Muscle layer of duodenum (tissue), 2 donors: ENCODE measurements around the gene STRADB.
"Not testable (repeated sequence)": the region's sequence is repeated elsewhere in the genome, so short reads cannot be mapped to it uniquely, and the experiment has no call there.

Experiments used
- H3K27ac ChIP-seq: one replicate; pipeline ENCODE4 v1.7.0; 2013; ENCODE audit warnings: mild to moderate bottlenecking, low read length
- H3K27me3 ChIP-seq: one replicate; pipeline ENCODE4 v1.7.0; 2013; ENCODE audit warnings: low read depth, mild to moderate bottlenecking, control low read depth, low read length
- H3K36me3 ChIP-seq, 2 donors: one replicate each; pipeline ENCODE4 v1.7.0; 2013; ENCODE audit warnings: low read length in 2 of 2, control low read depth in 1 of 2, mild to moderate bottlenecking in 1 of 2; ENCODE audit not compliant: insufficient read depth in 2 of 2, control insufficient read depth in 1 of 2
- H3K4me1 ChIP-seq, 2 donors: one replicate each; pipeline ENCODE4 v1.7.0; 2013; ENCODE audit warnings: low read length in 2 of 2, mild to moderate bottlenecking in 2 of 2, control low read depth in 1 of 2, moderate library complexity in 1 of 2; ENCODE audit not compliant: insufficient read depth in 2 of 2, control insufficient read depth in 1 of 2
- H3K4me3 ChIP-seq, 2 donors: one replicate each; pipeline ENCODE4 v1.7.0; 2013; ENCODE audit warnings: low read length in 2 of 2, low read depth in 1 of 2, mild to moderate bottlenecking in 1 of 2
- H3K9me3 ChIP-seq, 2 donors: one replicate each; pipeline ENCODE4 v1.7.0; 2013; ENCODE audit warnings: low read length in 2 of 2, control low read depth in 1 of 2, mild to moderate bottlenecking in 1 of 2; ENCODE audit not compliant: control insufficient read depth in 1 of 2
- donor health status: healthy.

STRADB gene

DNA sequence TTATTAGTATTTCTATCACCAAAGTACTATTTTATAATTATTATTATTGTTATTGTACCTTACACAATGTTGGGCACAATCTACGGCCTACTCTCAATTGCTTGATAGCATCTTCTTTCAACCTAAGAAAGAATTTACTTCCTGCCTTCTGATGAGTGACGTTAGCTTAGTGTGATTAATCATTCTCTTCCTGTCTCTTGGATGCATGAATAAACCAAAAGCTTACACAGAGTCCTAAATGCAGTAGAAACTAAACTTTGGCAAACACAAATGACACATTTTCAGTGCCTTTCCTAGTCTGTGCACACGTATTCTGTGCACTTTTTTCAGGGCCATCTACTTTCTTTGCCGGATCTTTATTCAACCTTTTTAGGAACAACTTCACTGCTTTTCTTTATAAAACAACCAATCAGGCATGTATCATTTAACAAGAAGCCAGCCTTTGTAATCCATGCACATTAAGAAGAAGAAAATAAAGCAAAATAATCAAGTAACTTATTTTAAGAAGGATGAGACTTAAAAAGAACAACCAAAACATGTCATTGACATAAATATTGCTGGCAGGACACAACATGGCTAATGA lies 19.4 kb upstream of the STRADB start:
- H3K36me3 ChIP-seq = no peaks in the 10 kb centered on the region
- H3K9me3 ChIP-seq = no peaks in the 10 kb centered on the region
- H3K27me3 ChIP-seq = no peaks in the 10 kb centered on the region
- H3K4me3 ChIP-seq = no peak overlapping the region
- peak overlapping the region; percentile 61 for H3K27ac ChIP-seq
- peaks cover 10 to 18% of the 10 kb centered on the region in 2 donors for H3K4me1 ChIP-seq

DNA sequence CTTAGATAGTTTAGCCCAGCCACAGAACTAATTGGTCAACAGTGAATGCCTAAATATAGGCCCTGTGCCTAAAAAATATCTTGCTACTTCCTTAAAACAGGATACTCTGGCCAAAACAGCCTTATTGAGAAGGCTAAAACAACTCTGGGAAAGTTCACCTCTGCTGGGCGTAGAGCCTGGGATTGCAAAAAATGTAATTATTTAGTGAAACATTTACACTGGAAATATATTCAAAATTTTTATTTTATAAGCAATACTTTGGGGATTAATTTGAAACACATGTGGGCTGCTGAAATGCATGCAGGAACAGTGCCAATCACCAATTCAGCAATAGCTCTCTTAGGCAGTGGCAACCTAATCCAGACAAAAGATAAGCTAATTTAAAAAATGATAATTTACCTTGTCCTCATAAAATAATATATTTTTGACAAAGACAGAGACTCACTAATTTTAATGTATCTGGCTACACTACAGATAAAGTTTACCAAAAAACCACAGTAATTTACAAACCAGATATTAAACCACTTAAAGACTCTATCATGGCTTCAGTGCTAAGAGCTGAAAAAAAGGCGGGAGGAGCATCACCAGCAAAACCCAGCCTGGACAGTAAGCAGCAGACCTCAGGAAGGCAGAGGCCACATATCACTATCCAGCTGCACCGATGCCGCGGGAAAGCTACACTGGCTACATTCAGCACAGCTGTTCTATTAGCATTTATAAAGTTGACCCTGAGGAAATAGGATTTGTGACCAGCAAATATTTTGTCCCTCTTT lies 18.7 kb upstream of the STRADB start:
- no peaks in the 10 kb centered on the region for H3K27me3 ChIP-seq
- H3K27ac ChIP-seq = peak overlapping the region; percentile 61
- H3K9me3 ChIP-seq = no peaks in the 10 kb centered on the region
- H3K4me1 ChIP-seq = peaks cover 10 to 18% of the 10 kb centered on the region in 2 donors
- no peaks in the 10 kb centered on the region for H3K36me3 ChIP-seq
- H3K4me3 ChIP-seq = no peak overlapping the region

DNA sequence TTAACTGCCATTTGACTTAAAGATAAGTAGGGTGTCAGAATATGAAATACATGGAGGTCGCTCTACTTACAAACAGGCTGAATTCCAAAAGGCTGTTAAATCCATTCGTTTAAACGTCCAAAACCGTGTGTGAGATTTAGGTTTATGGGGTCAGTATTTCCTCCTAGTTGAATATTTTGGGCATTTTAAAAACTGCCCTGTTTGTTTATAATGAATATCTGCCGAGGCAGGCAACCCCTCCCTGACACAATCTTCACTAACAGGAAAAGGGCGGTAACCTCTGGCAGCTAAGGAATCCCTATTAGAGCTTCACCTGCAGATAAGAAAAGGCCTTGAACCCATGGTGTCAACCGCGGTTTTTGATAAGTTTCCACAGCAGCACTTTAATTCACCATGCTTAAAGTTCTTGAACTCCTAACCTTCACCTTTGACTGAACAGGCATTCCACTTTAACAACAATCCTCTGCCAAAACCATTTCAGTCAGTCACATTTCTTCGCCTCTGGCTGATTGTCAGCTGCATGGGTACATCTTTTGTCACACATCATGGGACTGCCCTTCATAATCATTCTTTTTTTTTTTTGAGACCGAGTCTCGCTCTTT lies 18.0 kb upstream of the STRADB start:
- Histone ChIP-seq H3K4me1 (peaks cover 10 to 18% of the 10 kb centered on the region in 2 donors), H3K9me3 (no peaks in the 10 kb centered on the region), H3K27me3 (no peaks in the 10 kb centered on the region), H3K4me3 (no peak overlapping the region), H3K27ac (no peak overlapping the region), H3K36me3 (no peaks in the 10 kb centered on the region)

DNA sequence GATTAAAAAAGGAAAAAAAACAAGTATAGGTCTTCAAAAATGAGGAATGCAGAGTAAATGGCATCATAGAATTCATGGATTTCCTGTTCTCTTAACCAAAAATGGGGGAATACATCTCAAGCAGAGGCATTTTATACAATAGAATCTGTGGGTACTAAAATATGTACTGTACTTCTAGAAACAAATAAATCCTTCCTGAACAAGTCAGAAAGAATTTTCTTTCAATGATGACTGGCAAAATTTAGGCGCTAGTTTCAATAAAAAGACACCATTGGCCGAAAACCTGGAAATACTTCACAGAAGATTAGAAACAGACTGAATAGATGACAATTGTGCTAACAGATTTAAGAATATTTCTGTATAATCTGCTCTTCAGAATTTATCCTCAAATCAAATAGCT lies 15.4 kb upstream of the STRADB start:
- Histone ChIP-seq H3K4me1 (peaks cover 10 to 18% of the 10 kb centered on the region in 2 donors), H3K36me3 (no peaks in the 10 kb centered on the region), H3K9me3 (no peaks in the 10 kb centered on the region), H3K27me3 (no peaks in the 10 kb centered on the region), H3K4me3 (no peak overlapping the region), H3K27ac (no peak overlapping the region)

DNA sequence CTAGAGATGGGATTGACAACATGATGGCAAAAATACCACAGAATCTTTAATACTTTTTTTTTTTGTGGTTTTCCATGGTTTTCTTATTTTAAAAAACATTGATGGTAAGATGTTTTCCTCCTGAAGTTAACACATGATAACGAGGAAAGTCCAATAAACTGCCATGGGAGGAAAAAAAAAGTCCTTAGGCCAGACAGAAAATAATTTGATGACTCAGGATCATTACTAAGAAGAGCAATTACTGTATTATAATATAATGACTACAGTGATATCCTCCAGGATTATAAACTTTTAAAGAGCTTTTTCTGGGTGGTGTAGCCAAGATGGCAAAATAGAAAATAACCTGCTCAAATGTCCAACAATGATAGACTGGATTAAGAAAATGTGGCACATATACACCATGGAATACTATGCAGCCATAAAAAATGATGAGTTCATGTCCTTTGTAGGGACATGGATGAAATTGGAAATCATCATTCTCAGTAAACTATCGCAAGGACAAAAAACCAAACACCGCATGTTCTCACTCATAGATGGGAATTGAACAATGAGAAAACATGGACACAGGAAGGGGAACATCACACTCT lies 12.1 kb upstream of the STRADB start:
- not testable (repeated sequence) for H3K4me1 ChIP-seq, H3K27me3 ChIP-seq, H3K27ac ChIP-seq, H3K36me3 ChIP-seq, H3K9me3 ChIP-seq, H3K4me3 ChIP-seq

DNA sequence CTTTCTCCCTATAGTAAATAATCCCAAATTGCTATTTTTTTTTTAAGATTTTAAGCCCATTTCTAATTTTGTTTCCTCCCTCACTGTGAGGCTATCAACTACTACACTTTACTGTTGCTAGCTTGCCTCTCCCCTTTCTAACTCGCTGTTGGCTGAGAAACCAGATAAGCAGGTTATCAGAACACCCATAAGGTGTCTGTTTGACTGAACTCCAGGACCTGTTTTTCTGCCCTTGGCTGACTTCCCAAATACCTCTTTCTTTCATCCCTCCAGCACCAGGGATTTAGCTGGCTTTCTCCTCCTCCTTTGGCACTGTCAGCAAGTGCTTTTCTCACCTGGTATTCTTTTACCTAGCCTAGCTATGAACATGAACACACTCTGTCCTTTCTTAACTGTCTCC lies 11.4 kb upstream of the STRADB start:
- Histone ChIP-seq H3K36me3 (no peaks in the 10 kb centered on the region), H3K27me3 (no peaks in the 10 kb centered on the region), H3K9me3 (no peaks in the 10 kb centered on the region), H3K4me1 (peaks cover 0 to 5% of the 10 kb centered on the region in 2 donors), H3K4me3 (no peak overlapping the region), H3K27ac (no peak overlapping the region)

DNA sequence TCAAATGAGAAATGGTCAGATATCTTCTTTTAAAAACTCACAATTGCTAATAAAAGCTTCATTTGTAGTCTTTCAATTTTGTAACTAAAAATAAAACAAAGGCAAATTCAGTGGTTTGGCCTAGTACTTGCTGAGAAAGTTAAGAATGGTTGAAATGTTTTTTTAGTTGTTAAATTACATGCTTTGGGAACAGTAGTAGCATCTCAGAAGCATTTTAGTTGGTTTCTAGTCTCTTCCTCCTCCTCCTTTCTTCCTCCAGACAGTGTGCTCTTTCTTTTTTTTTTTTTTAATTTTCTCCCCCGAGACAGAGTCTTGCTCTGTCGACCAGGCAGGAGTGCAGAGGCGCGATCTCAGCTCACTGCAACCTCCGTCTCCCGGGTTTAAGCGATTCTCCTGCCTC lies 10.1 kb upstream of the STRADB start:
- Histone ChIP-seq H3K4me1 (peaks cover 0 to 15% of the 10 kb centered on the region in 2 donors), H3K27ac (no peak overlapping the region)

DNA sequence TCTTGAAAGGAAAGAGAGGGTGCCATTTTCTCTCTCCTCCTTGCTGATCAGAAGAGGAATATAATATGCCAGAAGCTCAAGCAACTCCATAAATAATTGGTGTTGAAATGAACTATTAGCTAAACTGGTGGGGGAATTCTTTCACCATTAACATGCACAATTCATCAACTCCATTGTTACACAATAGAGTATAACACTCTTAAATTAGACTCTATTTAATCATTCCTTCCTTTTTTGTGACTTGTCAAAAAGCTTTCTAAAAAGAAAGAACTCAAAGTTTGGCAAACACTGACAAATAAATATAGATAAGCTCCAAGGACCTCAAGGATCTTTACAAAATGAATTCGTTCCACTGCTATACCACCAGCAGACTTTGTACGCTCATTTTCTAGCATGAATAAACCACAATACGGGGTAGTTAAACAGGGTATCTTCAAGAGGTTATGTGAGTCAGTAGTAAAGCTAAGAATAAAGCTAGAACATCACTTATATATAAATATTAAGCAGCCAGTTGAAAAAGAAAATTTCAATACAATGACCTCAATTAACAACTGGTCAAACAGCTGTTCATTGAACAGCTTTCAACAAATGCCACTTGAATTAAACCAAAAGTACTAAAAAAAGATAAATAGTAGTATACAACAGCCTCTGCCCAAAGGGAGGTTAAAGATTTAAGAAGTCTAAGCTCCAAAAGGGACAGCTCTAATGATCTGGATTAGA lies 6.6 kb upstream of the STRADB start:
- Histone ChIP-seq H3K4me3 (no peak overlapping the region), H3K36me3 (no peaks in the 10 kb centered on the region), H3K27me3 (no peaks in the 10 kb centered on the region), H3K9me3 (no peaks in the 10 kb centered on the region), H3K4me1 (peaks cover 0 to 25% of the 10 kb centered on the region in 2 donors), H3K27ac (no peak overlapping the region)

More for the DNA sequence above, 10.1 kb upstream of the STRADB start:
- Histone ChIP-seq H3K9me3 (no peaks in the 10 kb centered on the region), H3K4me3 (no peak overlapping the region), H3K27me3 (no peaks in the 10 kb centered on the region), H3K36me3 (no peaks in the 10 kb centered on the region)

DNA sequence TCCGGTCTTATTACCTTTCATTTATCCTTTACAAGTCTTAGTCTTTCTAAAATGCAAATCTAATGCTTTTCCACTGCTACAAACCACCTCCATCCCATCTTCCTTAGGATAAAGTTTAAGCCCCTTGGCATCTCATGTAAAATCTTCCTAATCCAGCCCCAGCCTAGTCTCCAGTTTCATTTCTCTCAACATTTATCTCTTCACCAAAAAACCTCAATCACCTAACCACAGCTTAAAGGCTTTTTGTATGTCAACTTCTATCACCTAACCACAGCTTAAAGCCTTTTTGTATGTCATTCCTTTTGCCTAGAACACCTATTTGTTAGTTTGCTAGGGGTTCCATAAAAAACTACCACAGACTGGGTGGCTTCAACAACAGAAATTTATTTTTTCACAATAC lies 4.5 kb upstream of the STRADB start:
- no peak overlapping the region for H3K27ac ChIP-seq
- H3K4me3 ChIP-seq = no peak overlapping the region
- no peaks in the 10 kb centered on the region for H3K9me3 ChIP-seq
- no peaks in the 10 kb centered on the region for H3K27me3 ChIP-seq
- H3K36me3 ChIP-seq = no peaks in the 10 kb centered on the region
- peaks cover 0 to 31% of the 10 kb centered on the region in 2 donors for H3K4me1 ChIP-seq

DNA sequence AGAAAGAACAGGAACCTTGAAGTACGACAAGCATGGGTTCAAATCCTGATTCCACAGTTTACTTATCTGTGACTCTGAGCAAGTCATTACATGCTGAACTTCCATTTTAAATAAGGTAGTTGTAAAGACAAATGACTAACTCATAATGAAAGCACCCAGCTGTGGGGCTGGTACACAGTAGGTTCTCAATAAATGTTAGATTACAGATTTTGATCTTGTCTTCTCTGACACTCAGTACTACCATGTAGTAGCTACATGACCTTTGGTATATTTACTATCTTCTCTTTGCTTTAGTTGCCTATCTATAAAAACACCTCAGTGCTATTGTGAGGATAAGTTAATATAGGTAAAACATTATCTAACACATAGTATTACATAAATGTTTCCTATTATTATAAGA lies 3.5 kb upstream of the STRADB start:
- no peak overlapping the region for H3K4me3 ChIP-seq
- no peak overlapping the region for H3K27ac ChIP-seq
- H3K4me1 ChIP-seq = peaks cover 0 to 34% of the 10 kb centered on the region in 2 donors
- H3K27me3 ChIP-seq = no peaks in the 10 kb centered on the region
- no peaks in the 10 kb centered on the region for H3K9me3 ChIP-seq
- no peaks in the 10 kb centered on the region for H3K36me3 ChIP-seq

DNA sequence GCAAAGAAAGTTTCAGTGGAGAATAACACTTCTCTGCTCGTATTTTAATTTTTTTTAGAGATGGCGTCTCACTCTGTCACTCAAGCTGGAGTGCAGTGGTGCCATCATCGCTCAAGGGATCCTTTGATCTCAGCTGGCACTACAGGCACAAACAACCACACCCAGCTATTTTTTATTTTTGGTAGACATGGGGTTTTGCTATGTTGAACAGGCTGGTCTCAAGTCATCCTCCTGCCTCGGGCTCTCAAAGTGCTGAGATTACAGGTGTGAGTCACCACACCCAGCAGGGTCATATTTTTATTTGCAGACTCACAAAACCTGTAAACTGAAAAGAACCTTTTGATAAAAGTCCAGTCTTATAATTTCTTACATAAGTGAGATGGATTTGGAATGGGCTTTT lies 2.8 kb upstream of the STRADB start:
- no peak overlapping the region for H3K4me3 ChIP-seq
- peaks cover 0 to 40% of the 10 kb centered on the region in 2 donors for H3K4me1 ChIP-seq
- H3K27ac ChIP-seq = no peak overlapping the region
- no peaks in the 10 kb centered on the region for H3K27me3 ChIP-seq
- H3K36me3 ChIP-seq = no peaks in the 10 kb centered on the region
- no peaks in the 10 kb centered on the region for H3K9me3 ChIP-seq
